NCI-H1694 treated with DMSO at 0.1 percent for 48 hours (cell line): Measurements from ENCODE around the gene PKNOX2.

ENCODE experiments used
- DNase-seq: peaks from one replicate; lab custom pipeline; 2025; lab: John Stamatoyannopoulos, UW

Gene PKNOX2

DNA sequence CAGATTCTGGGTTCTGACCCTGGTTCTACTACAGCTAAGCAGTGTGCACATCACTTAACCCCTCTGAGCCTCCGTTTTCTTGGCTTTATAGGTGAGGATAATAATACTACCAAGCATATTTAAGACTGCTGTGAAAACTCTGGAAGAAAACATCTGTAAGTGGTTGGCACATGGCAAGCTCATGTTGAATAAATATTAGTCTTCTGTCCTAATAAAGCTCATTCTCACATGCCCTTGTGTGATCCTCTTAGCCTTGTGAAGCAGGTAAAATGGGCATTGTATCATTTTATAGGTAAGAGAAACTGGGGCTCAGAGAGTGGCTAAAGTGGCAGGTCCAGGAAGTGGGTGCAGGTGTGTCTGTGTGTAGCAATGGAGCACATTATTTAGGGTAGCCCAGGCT lies 8.5 kb downstream of the PKNOX2 start:
- DNase-seq: no peak

DNA sequence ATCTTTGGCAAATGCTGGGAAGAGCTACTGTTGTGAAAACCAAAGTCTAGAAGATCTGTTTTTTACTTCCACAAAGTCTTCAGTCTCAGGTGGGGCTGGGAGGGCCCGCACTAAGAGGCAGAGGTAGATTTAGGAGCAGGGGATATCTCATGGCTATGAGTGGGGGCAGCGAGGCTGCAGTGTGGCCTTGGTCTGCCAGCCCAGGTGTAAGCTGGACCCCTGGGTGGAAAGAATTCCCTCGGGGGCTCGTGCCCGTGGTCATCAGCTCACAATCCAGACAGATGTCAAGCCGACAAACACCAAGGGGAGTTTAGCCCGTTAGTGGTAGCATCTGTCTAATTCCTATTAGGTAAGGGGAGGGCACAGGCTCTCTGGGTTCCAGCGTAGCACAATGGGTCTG lies 9.0 kb downstream of the PKNOX2 start:
- no peak for DNase-seq

DNA sequence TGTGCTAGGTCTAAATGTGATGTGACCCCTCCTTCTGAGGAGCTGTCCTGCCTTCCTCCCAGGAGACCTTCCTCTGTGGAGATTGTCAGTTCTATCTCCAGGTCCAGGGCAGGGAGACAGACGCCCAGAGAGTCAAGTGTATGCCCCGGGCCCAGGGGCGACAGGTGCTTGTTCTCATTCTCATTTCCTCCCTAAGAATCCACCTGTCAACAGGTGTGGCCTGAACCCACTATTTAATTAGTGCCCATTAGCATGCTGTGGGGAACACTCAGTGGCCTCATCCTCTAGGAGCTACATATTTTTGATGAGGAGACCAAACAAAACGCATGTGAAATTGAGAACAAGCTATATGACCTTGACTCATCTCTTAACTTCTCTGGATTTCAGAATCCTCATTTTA lies 9.5 kb downstream of the PKNOX2 start:
- DNase-seq: no peak

DNA sequence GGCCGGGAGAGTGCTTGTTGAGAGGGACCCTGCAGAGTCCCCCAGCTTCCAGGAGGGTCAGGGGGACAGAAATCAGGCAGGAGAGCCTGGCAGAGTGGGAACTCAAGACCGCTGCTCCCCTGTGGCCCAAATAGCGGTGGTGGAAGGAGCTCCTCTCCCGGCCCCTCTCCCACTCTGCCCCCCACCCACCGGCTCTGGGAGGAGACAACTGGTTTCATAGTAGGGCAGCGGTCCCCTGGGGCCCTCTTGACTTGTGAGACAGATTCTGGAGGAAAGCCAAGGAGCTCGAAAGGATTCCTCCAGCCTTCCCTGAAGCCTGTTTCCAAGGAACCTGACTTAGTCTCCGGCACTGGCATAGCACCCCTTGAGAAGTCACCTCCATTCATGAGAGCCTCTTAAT lies 10.1 kb downstream of the PKNOX2 start:
- no peak for DNase-seq

DNA sequence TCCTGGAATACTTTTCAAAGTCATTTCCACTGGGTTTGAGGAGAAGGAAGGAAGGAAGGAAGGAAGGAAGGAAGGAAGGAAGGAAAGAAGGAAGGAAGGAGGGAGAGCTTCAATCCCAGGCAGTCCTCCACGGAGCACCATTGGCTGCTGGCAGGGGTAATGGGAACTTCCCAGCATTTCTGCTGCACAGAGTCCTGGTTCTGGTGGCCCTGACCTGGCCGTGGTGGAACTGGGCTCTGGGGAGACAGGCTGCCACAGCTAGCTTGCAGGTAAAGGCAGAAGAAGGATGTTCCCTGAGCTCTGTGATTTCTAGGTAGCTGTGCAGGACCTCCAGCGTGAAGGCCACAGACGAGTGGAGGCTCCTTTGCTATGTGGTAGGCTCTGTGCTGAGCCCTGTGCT lies 10.6 kb downstream of the PKNOX2 start:
- no peak for DNase-seq

DNA sequence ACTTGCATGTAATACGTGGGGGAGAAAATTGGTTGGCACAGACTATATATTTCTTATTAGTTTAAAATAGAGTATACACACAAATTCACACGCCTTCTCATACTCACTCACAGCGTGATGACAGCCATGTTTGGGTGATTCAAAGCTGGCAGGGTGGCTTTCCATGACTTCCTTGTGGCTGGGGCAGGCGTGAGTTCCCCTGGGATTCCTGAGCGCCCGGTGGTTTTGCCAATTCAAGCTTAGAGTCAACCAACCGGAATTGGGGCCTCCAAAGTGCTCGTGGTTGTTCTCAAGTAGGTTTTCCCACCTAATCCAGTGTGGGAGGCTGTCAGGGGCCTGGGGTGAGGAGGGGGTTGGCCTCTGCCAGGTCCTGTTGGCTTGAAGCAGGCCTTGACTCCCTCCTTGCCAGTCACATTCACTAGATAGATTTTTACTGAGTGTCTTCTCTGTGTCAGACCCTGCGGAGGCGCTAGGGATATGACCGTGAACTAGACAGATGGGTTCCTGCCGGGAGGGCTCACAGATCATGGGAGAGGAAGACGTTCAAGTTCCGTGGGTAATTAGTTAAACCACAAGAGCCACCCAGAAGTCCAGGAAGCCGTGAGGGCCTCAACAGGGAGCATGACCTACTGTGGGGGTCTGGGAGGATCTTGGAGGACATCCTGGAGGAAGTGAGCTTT lies 11.5 kb downstream of the PKNOX2 start:
- no peak for DNase-seq

DNA sequence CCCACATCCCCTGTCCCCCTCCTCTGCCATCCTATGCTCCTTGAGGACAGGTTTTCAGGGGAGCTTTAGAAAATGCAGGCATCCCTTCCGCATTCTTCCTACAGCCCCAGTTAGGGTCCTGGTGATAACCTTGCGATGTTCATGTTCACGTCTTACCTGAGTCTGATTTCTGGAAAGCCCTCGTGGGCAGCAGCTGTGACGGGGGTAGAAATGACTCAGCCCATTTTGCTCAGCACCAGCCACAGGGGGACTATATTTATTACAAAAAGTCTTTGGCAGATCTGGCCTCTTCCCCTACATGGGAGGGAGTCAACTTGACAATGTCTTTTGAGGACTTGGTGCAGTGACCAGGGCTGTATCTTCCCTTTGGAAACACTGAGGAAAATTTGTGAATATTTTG lies 12.3 kb downstream of the PKNOX2 start:
- no peak for DNase-seq

DNA sequence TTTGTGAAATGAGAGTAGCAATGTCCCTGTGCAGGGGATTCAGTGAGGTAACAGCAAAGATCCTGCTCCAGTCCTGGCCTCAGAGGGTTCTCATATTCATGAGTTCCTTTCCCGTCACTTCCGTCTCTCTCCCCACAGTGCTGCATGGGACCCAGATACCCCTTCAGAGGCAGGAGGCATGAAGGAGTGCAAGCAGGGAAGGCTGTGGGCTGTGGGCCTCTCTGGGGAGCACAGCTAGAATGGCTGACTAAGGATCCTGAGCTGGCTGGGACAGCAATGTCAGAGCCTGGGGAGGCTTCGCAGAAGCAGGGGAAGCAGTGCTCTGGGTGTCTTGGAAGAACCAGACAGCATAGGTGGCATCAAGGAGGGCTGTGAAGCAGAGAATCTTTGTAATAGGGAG lies 13.0 kb downstream of the PKNOX2 start:
- DNase-seq: no peak

DNA sequence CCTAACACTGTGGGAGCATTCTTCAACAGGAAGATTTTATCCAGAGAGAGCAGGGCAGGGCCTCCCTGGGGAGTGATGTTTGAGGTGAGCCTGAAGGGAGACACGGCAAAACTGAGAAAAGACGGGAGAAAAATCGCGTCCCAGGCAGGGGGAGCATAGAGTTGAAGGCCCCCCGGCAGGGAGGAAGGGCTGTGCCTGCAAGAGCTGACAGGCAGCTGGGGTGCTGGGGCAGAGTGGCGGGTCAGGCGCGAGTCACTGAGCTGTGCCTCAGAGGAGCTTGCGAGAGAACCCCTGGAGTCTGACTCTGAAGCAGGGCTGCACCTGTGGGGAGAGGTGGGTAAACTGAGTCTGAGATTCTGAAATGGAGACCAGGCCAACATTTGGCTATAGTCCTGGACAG lies 14.8 kb downstream of the PKNOX2 start:
- DNase-seq: no peak

DNA sequence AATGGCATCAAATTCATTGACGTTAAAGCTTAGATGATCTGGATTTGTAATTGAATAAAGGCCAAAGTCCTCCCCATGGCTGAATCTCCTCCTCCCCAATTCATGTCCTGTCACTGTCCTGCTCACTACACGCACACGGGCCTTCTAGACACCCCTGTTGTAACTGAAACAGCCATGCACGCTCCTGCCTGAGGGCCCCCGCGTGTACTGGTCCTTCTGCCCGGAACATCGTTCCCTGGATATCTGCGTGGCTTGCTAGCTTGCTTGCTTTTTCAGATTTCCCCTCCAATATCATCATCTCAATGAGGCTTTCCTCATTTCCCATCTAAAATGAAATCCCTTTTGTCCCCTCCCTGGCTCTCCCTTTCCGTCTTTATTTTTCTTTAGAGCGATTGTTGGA lies 15.3 kb downstream of the PKNOX2 start:
- no peak for DNase-seq

DNA sequence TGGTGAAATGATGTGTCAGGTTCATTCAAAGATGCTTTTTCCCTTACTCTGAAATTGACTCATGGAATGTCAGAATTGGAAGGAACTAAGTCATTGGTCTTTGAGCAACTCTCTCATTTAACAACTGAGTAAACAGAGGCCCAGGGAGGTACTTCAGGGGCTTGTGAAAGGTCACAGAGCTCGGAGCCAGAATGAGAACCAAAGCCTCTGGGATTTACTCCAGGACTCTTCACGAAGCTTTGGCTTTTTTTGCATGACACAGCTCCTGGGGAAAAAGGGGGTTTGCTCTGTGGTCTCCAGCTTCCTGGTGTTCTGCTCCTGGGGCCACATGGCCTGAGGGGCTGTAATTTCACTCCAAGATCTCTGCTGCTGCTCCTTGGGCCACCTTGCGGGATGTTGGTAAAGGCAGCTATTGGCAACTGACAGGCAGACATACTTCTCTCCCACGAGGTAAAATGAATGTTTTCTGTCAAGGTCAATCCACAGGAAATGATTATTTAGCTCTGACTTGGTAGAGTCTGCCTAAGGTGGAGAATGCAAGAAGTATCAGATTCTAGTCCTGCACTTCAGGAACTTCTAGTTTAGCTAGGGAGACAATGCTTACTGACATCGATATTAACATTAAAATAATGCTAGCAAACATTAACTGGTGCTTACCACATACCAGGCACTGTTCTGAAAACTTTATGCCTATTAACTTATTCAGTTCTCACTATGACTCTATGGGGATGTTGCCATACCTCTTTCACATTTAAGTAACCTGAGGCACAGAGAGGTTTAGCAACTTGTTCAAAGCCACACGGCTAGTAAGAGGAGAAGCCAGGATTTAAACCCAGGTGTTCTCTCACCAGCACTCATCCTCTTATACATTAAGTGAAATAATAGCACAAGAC lies 16.1 kb downstream of the PKNOX2 start:
- DNase-seq: no peak

DNA sequence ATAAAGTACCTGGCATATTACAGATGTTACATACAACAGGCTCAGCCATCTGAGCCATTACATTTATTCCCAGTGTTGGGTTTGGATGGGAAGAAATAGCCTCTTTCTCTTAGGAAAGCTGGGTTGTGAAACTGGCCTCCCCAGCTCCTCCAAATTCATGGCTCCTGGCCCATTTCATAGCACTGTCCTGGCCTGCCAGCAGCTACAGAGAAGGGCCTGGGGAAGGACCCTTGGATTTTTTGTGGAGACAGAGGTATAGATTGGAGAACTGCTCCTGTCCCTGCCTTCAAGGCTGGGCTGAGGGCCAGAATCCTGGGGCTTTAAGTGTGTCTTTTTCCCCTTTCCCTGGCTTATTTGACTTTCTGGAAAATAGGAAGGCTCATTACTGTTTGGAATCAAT lies 18.0 kb downstream of the PKNOX2 start:
- DNase-seq: no peak

DNA sequence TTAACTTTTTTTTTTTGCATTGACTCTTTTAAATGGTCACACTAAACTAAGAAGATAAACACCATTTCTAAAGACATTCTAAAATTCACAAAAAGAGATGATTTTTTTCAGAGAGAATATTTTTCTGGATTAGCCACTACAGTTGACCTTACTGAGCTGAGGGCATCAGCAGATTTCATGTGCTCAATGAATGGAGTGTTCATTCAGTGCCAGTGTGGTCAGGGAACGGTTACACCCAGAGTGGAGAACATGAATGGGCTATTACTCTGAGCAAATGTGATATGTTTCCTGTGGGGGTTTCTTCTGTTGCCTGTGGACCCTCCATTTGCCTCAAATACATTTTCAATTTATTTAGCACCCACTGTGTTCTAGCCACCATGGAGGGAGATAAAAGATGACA lies 19.1 kb downstream of the PKNOX2 start:
- no peak for DNase-seq

DNA sequence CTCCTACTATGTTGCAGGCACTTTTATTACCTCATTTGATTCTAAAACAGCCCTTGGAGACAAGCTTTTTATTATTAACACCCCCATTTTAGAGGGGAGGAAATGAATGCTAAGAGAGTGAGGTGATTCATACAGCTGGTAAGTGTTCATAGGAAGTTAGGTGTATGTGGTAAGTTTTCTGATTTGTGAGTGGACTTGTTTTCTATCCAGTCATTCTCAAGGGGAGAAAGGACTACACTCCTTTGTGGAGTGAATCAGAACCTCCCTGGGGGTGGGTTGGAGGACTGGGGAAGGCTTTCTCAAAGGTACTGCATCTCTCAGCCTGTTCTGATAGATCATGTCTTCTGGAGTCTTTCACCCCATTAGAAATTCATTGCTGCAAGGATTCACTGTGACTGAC lies 23.5 kb downstream of the PKNOX2 start:
- DNase-seq: no peak

DNA sequence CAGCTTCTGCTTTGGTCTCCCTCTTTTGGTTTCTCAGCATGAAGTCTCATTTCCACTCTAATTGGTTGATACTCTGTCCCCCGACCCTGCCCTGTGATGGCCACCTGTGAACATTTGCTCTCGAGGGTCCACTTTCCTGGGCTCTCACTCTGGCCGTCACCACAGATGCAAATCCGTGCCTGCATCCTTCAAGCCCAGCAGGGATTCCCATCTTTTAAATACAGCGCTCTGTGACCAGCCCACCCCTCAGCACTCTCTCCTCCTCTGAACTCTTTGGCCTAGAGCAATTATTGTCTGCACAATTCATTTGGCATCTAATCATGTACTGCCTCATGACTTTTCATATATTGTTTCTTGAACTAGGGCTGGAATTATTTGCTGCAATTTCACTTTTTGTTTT lies 26.0 kb downstream of the PKNOX2 start:
- DNase-seq: no peak

DNA sequence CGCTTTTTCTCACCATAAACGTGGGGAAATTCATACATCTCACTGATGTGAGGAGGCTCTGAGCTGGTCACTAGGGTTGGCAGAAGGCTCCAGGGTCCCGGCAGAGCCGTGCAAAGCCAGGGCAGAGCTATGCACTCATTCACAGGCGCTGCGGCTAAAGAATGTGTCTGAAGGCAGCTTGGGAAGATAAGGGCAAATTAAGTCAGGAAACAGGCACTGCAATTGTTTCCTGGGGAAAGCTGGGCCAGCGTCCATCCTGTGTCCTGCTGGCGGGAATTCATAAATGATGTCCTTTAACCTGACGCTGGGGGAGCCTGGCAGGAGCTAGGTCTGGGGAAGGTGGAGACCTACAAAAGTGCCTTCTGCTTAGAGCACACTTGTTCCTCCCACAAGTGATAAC lies 27.6 kb downstream of the PKNOX2 start:
- no peak for DNase-seq

DNA sequence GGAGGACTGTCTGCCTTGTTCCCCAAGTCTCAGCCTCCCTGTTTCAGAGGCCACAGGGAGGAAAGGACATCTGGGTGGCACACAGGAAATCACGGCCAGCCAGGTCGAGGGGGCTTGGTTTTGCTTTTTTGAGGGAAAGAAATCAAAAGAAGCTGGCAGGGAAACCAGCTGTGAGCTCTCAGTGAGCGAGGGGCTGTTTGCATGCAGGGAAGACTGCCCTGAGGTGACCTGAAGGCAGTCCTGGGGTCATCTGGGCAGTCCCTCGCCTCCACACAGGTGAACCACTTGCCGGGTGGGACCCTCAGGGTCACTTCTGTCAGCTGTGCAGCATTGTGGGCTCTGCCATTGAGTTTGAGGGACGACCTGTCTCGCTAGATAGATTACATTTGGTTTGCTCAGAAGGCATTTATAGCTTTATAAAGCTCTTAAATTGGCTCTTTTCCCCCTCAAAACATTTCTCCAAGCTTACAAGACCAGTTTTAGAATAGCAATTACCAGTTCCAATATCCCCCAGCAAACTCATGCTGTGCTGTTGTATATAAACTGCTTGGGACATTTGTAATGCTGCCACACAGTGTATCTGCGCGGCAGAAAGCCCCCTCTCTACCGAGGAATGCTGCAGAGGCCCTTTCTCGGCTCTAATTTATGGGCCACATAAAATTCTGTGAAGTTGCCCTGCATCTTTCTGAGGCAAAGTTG lies 28.3 kb downstream of the PKNOX2 start:
- no peak for DNase-seq

DNA sequence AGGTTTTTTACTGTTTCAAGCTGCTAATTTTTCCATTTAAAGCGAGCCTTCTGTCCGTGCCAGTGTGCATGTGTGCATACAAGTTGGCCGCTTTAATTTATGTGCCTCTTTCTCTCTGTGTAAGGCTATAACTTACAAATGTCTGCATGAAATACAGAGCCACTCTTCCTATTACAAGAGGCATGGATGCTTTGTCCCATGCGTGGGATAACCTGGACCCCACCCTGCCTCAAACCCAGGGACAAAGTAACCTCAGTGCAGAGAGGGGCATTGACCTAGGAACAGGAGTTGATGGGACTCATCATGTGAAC lies 28.8 kb downstream of the PKNOX2 start:
- DNase-seq: no peak

DNA sequence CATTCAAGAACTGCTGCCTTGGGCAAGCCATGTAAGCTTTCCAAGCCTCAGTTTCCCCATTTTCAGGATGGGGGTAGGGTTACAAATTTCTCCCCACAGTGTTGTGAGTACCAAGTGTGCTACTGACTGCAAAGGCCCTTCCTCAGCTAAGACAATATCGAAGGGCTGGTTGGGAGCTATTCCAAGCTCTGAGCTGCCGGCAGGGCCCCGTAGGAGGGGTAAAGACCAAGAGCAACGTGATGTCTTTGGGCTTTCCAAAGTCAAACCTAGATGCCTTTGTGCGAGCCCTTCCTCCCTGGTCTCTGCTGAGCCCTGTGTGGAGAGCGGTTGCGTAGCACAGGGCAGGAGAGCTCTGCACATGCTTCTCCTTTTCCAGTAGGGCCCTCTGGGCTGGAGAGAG lies 29.3 kb downstream of the PKNOX2 start:
- no peak for DNase-seq

DNA sequence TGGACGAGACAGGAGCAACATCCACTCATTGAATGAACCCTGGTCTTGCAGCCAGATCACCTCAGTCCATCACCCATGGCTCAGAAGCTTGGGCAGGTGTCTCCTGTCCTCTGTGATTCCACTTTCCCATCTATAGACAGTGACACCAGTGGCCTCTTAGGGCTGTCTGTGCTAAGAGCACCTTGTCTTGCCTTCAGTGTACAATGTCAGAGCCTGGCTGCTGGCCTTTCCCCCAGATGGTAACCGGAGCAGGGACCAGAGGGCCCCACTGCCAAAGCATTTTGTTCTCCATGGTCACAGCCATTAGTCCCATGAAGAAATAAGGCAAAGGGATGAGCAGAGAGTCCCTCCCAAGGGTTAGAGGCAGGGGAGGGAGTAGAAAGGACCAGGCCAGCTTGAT lies 35.4 kb downstream of the PKNOX2 start:
- DNase-seq: no peak

DNA sequence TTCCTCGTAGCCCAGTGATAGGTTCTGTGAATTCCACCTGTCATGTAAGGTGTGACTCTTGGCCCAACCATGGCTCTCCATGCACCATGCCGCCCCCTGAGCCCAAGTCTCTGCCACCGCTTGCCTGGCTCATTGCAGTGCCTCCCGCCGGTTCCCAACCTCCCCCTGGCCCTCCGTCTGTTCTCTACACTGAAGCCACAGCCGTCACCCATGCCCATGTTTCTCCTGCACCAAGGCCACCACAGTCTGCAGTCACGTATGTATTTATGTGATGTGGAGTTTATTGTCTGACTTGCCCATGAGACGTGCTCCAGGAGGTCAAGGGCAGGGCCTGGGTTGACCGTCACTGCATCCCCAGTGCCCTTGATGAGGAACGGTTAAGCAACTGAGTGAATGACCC lies 35.9 kb downstream of the PKNOX2 start:
- DNase-seq: no peak

DNA sequence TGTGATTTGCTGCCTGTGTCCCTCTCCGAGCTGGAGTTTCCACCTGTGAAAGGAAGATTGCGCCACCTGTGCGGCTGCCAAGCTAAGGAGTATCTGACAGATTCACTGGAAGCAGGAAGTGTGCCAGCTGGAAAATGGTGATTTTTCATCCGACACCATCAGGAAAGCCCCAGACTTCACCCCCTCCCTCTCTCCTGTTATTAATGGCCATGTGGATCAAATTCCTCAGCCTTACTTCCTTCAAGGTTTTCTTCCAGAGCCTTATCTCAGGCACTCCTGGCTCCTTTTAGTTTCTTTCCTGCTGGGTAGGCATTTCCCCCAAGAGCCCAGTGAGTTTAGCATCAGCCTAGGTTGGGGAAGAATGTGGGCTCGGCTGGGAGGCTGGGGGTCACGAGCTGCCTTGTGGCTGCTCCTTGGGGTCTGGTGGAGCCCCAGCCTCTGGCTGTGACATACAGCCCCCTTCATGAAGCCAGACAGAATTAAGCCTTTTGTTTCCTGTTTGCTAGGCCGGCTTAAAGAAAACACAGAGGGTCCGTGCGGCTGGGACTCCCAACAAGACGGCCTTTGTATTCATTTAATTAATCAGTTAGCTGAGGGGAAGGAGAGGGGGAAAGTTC lies 37.1 kb downstream of the PKNOX2 start:
- DNase-seq: no peak

DNA sequence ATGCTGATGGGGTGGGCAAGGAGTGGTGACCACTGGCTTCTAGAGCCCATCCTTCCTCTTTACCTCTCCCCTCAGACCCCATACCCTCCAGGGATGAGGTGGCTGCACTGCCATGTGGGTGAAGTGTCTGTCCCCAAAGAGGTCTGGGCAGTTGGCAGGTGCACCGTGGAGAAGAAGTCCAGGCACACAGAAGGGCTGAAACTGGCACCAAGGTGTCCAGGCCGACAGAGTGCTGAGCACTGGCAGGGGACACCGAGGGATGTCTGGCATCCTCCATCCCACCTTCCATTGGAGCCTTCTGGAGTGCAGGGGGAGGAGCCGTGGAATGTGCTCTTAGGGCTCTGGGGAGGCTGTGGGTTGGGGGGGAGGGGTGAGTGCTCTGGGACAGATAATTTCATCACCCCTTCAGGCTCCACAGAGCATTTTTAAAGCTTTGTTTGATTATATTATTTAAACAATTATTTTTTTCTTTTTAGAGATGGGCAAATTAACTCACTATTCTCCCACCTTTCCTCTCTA lies 37.9 kb downstream of the PKNOX2 start:
- no peak for DNase-seq
